HAP-1 (cell line): ENCODE measurements around the gene ANP32E.

Experiments
- DNase-seq, 2 experiments: peaks; one replicate each; pipeline ENCODE4 v3.0.0-alpha.2; 2016 to 2020; ENCODE audit warnings: low spot score in 2 of 2
- H3K27me3 ChIP-seq: fragments of 250-450 bp; sonication (Bioruptor Pico); 2 replicates; pipeline ENCODE4 v1.5.1; 2020; ENCODE audit warnings: low read depth, mild to moderate bottlenecking, moderate library complexity
- H3K36me3 ChIP-seq: fragments of 250-450 bp; sonication (Bioruptor Pico); replicated peaks from 2 replicates; pipeline ENCODE4 v1.5.1; 2020; ENCODE audit warnings: mild to moderate bottlenecking
- H3K4me1 ChIP-seq: fragments of 250-450 bp; sonication (Bioruptor Pico); 2 replicates; pipeline ENCODE4 v1.5.1; 2020; ENCODE audit warnings: mild to moderate bottlenecking
- H3K4me3 ChIP-seq: fragments of 250-450 bp; sonication (Bioruptor Pico); 2 replicates; pipeline ENCODE4 v1.5.1; 2020; ENCODE audit warnings: mild to moderate bottlenecking, moderate library complexity
- H3K9me3 ChIP-seq: fragments of 250-450 bp; sonication (Bioruptor Pico); 2 replicates; pipeline ENCODE4 v1.5.1; 2020; ENCODE audit warnings: mild to moderate bottlenecking, moderate library complexity
- in situ Hi-C: fragments of 300-500 bp; cut with MboI; formaldehyde crosslinking; loops from 3 replicates; pipeline ENCODE4 v1.14.3; 2020; ENCODE audit warnings: low sequenced_read_pairs, inconsistent platforms, mixed read lengths

ANP32E gene

GRCh38 chr1:150185481-150185880 is 50.4 kb downstream of the ANP32E start:
- Histone ChIP-seq H3K9me3 (no peaks in the 10 kb centered on the region), H3K4me1 (no peaks in the 10 kb centered on the region), H3K27me3 (no peaks in the 10 kb centered on the region), H3K36me3 (no peaks in the 10 kb centered on the region), H3K4me3 (no peak overlapping the region)
- in situ Hi-C loops, result no loop called here
- DNase-seq, result no peak

GRCh38 chr1:150183061-150183460 is 52.9 kb downstream of the ANP32E start:
- no peaks in the 10 kb centered on the region for H3K9me3 ChIP-seq
- no peak overlapping the region for H3K4me3 ChIP-seq
- DNase-seq, result no peak
- no peaks in the 10 kb centered on the region for H3K36me3 ChIP-seq
- in situ Hi-C loops, result no loop called here
- H3K4me1 ChIP-seq, result no peaks in the 10 kb centered on the region
- H3K27me3 ChIP-seq, result no peaks in the 10 kb centered on the region

- in situ Hi-C loops, result no loop called here
- peak in 1 of 2 experiments; percentile 30 for DNase-seq
- no peaks in the 10 kb centered on the region for H3K27me3 ChIP-seq
- H3K4me3 ChIP-seq, result no peak overlapping the region
- H3K36me3 ChIP-seq, result no peaks in the 10 kb centered on the region
- H3K4me1 ChIP-seq, result no peaks in the 10 kb centered on the region
- H3K9me3 ChIP-seq, result no peaks in the 10 kb centered on the region
Observed at GRCh38 chr1:150182247-150182646, 53.7 kb downstream of the ANP32E start.

- H3K27me3 ChIP-seq, result no peaks in the 10 kb centered on the region
- in situ Hi-C loops, result no loop called here
- no peaks in the 10 kb centered on the region for H3K4me1 ChIP-seq
- H3K36me3 ChIP-seq, result no peaks in the 10 kb centered on the region
- no peak overlapping the region for H3K4me3 ChIP-seq
- no peak for DNase-seq
- no peaks in the 10 kb centered on the region for H3K9me3 ChIP-seq
Observed at GRCh38 chr1:150180474-150180873, 55.4 kb downstream of the ANP32E start.

- no peaks in the 10 kb centered on the region for H3K9me3 ChIP-seq
- in situ Hi-C loops, result no loop called here
- no peaks in the 10 kb centered on the region for H3K36me3 ChIP-seq
- H3K27me3 ChIP-seq, result no peaks in the 10 kb centered on the region
- no peak for DNase-seq
- H3K4me1 ChIP-seq, result no peaks in the 10 kb centered on the region
- H3K4me3 ChIP-seq, result no peak overlapping the region
Observed at GRCh38 chr1:150179867-150180266, 56.0 kb downstream of the ANP32E start.

- Histone ChIP-seq H3K4me3 (no peak overlapping the region), H3K36me3 (no peaks in the 10 kb centered on the region), H3K9me3 (no peaks in the 10 kb centered on the region), H3K27me3 (no peaks in the 10 kb centered on the region), H3K4me1 (no peaks in the 10 kb centered on the region)
- in situ Hi-C loops, result no loop called here
- DNase-seq, result no peak
Observed at GRCh38 chr1:150178548-150178947, 57.4 kb downstream of the ANP32E start.

- in situ Hi-C loops, result no loop called here
Observed at GRCh38 chr1:150176593-150176992, 59.3 kb downstream of the ANP32E start.

GRCh38 chr1:150173141-150173585 is 62.7 kb downstream of the ANP32E start:
- Histone ChIP-seq H3K4me1 (peaks cover 2% of the 10 kb centered on the region; the same call in 1 of the 2 replicates), H3K36me3 (no peaks in the 10 kb centered on the region), H3K9me3 (no peaks in the 10 kb centered on the region), H3K4me3 (no peak overlapping the region), H3K27me3 (no peaks in the 10 kb centered on the region)
- in situ Hi-C loops, result loop anchor here (25.0 kb wide), 1 partner anchor 261 kb away; the partner anchor contains the start of gene SV2A
- no peak for DNase-seq

More at GRCh38 chr1:150176593-150176992, 59.3 kb downstream of the ANP32E start:
- Histone ChIP-seq H3K4me3 (no peak overlapping the region), H3K27me3 (no peaks in the 10 kb centered on the region), H3K4me1 (no peaks in the 10 kb centered on the region), H3K9me3 (no peaks in the 10 kb centered on the region), H3K36me3 (no peaks in the 10 kb centered on the region)
- no peak for DNase-seq

GRCh38 chr1:150171801-150172200 is 64.1 kb downstream of the ANP32E start:
- in situ Hi-C loops, result loop anchor here (25.0 kb wide), 1 partner anchor 260 kb away; the partner anchor contains the start of gene SV2A
- peaks cover 2% of the 10 kb centered on the region; the same call in 1 of the 2 replicates for H3K4me1 ChIP-seq
- no peaks in the 10 kb centered on the region for H3K9me3 ChIP-seq
- no peak overlapping the region for H3K4me3 ChIP-seq
- no peaks in the 10 kb centered on the region for H3K27me3 ChIP-seq
- no peak for DNase-seq
- no peaks in the 10 kb centered on the region for H3K36me3 ChIP-seq

- Histone ChIP-seq H3K4me3 (no peak overlapping the region), H3K4me1 (peaks cover 2% of the 10 kb centered on the region; the same call in 1 of the 2 replicates), H3K9me3 (no peaks in the 10 kb centered on the region), H3K36me3 (no peaks in the 10 kb centered on the region), H3K27me3 (no peaks in the 10 kb centered on the region)
- DNase-seq, result peak; percentile 51 to 82
- in situ Hi-C loops, result loop anchor here (5.0 to 25.0 kb wide), 2 partner anchors 102 to 257 kb away; partner anchors contain the start of genes SV2A and VPS45
Observed at GRCh38 chr1:150168960-150169601, 66.8 kb downstream of the ANP32E start.
